ENCODE data around the gene SLC25A18.

- no peak for TF ChIP-seq CTCF (conservative IDR thresholded peaks at IDR 0.05 in 1 of 2, IDR thresholded peaks at IDR 0.05 in 1 of 2; ENCODE audit: extremely low read depth in 1 of 2, insufficient read depth in 1 of 2, low read depth in 1 of 2, low read length in 2 of 2)
- TF ChIP-seq EZH2 (IDR thresholded peaks at IDR 0.05; ENCODE audit: borderline replicate concordance, low read length) = no peak
Observed at GRCh38 chr22:17537155-17537554, 26.1 kb upstream of the SLC25A18 start.
